ENCODE measurements around the gene GSC2.

GSC2 gene, protein sequence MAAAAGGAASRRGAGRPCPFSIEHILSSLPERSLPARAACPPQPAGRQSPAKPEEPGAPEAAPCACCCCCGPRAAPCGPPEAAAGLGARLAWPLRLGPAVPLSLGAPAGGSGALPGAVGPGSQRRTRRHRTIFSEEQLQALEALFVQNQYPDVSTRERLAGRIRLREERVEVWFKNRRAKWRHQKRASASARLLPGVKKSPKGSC

DNA sequence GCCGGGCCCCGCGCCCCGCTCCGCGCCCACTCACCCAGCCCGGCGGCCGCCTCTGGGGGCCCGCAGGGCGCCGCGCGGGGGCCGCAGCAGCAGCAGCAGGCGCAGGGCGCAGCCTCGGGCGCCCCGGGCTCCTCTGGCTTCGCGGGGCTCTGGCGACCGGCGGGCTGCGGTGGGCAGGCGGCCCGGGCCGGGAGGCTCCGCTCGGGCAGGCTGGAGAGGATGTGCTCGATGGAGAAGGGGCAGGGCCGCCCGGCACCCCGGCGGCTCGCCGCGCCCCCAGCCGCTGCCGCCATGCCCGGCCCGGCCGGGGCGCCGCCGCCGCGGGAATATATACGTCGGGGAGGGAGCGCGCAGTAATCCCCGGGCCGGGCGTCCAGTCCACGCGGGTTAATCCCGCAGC lies at the start of gene GSC2:
TSS of gene GSC2 (minus strand) at position 302 of the 400 bp plus-strand sequence. CDS start at position 293, 9 bp downstream.
- no peak for DNase-seq

- no peak for DNase-seq
Measured at GRCh38 chr22:19199479-19199878, 49.4 kb upstream of the GSC2 start.

GRCh38 chr22:19197997-19198865 lies 48.1 kb upstream of the GSC2 start:
- DNase-seq: no peak

GRCh38 chr22:19196841-19197612 lies 46.9 kb upstream of the GSC2 start:
- no peak for DNase-seq

DNA sequence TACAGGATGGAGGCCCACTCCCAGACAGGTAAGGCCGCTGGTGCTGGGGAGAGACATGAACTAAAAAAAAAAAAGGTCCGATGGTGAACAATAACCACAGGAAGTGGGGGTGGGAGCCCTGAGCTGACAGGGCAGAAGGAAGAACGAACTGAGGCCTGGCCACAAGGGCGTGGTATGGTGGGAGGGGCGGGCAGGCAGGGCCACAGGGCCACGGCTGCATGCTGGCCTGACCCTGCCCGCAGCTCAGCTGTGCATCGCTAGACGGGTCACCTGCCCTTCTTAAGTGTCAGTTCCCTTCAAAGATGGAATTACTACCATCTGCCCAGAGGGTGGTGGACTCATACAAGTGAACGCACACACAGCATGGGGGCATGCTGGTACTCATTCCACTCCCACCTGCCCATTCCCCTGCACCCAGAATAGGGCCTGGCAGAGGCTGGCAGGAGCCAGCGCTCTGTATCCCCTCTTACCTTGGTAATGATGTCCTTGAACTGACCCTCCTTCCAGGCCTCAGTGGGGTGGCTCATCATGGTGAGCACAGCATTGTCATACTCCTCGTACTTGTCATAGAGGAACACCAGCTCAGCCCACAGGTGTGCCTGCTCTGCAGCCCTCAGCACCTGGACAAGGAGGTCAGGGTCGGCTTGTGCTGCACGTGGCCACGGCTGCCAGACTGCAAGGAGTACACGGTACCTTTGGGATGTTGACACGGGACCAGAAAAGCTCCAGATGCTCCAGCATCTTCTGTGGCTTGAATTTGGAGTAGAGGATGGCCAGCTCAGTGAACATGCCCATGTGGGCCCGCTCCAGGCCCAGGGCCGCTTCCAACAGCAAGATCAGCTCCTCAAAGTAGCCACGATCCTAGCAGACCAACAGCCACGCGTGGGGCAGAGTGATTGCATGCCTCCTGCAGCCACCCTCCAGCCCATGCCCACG lies 46.0 kb upstream of the GSC2 start:
- DNase-seq: no peak

DNA sequence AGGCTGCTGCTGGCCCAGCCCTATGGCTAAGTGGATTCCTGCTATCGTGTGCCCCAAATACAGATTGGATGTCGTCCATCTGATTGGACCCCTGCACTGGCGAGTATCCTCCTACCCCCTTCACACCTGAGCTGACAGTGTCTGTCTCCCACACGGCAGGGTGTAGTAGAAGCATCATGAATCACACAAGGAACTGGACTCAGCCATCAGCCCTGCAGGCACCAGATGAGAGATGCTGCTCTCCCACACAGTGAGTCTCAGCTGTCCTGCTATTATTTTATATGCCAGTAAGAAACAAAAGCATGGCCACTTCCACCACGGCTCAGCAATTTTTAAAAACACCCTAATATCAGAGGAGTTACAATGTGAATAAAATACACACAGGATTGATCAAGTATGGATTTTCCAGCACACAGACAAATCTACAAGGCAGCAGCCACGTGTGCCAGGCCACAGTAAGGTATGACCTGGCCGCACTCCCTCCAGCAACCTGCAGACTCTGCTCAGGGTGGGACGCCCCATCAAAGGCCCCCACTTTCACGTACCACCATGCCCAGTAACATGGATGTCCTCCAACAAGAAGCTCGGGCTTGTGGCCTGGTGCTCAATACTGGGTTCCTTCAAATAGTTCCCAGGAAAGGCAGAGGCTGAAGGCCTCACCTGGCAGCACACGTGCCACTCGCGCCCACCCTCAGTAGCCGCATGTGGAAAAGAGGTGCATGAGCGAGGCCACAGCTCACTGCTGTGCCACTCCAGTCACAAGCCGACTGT lies 44.9 kb upstream of the GSC2 start:
- no peak for DNase-seq

GRCh38 chr22:19193879-19194278 lies 43.8 kb upstream of the GSC2 start:
- DNase-seq: no peak

- DNase-seq: no peak
Measured at GRCh38 chr22:19187716-19188563, 37.8 kb upstream of the GSC2 start.

- no peak for DNase-seq
Measured at GRCh38 chr22:19184276-19184997, 34.3 kb upstream of the GSC2 start.

- DNase-seq: no peak
Measured at GRCh38 chr22:19183216-19183615, 33.1 kb upstream of the GSC2 start.

DNA sequence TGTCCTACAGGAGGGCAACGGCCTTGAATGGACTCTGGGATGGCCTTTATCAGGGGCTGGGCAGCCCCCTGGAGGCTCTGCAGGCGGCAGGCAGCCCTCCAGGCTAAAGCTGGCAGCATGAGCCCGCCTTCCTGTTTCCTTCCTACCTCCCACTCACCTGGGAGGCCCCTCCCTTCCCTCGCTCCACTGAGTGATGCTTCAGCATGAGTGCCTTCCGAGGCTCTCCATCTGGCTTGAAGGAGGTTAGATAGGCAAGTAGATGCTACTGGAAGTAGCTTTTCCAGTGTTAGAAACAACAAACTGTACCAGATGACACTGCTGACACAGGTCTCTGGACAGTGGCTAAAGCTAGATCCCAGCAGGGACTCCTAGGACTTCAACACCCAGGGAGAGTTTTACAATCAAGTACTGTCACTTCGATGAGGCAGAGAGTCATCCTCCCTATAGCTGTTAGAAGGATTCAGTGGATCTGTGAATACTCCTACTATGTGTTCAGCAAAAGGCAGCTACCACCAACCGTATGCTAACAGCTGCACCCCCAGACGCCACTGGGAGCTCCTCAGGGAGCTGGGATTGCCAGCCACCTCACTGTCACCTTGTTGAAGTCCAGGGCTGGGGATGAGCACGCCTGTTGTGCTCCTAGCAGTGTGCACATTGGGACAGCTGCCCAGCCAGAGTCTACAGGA lies 32.5 kb upstream of the GSC2 start:
- DNase-seq: no peak

GRCh38 chr22:19181786-19182471 lies 31.8 kb upstream of the GSC2 start:
- DNase-seq: no peak

- no peak for DNase-seq
Measured at GRCh38 chr22:19180740-19181410, 30.8 kb upstream of the GSC2 start.

- DNase-seq: no peak
Measured at GRCh38 chr22:19180234-19180633, 30.1 kb upstream of the GSC2 start.

GRCh38 chr22:19179497-19180048 lies 29.5 kb upstream of the GSC2 start:
- peak; percentile 57 for DNase-seq

GRCh38 chr22:19178657-19179496 lies 28.8 kb upstream of the GSC2 start, which contains the start of gene SLC25A1:
Gene SLC25A1 (minus strand): TSS chr22:19178736. CDS start chr22:19178673, 63 bp downstream.
- DNase-seq: peak; percentile 88
